ENCODE measurements around the gene IMP4.
A peak's percentile ranks its signal among the peaks of the same experiment; 100 is the strongest.

IMP4 gene

GRCh38 chr2:130336877-130337734 is 5.6 kb upstream of the IMP4 start:
- DNase-seq, result peak in 3 of 5 donors; percentile 36 to 47 (median 46)

GRCh38 chr2:130337735-130338325 is 4.9 kb upstream of the IMP4 start:
- no peak for DNase-seq

GRCh38 chr2:130338793-130339345 is 3.8 kb upstream of the IMP4 start:
- no peak for DNase-seq

GRCh38 chr2:130339885-130340745 is 2.6 kb upstream of the IMP4 start:
- no peak for DNase-seq

GRCh38 chr2:130341562-130342019 is 1.1 kb upstream of the IMP4 start:
- peak in 1 of 5 donors; percentile 33 for DNase-seq

GRCh38 chr2:130342020-130342532 is 621 bp upstream of the IMP4 start:
- peak; percentile 70 to 93 (median 81) for DNase-seq

GRCh38 chr2:130344578-130344977 is 1.9 kb downstream of the IMP4 start:
- DNase-seq, result no peak

- DNase-seq, result no peak
These were observed 2.4 kb downstream of the IMP4 start for GRCh38 chr2:130345091-130345490.

- DNase-seq, result no peak
These were observed 2.9 kb downstream of the IMP4 start for GRCh38 chr2:130345611-130346010.

- DNase-seq, result no peak
These were observed 3.5 kb downstream of the IMP4 start for GRCh38 chr2:130346041-130346740.

- DNase-seq, result no peak
These were observed 4.0 kb downstream of the IMP4 start for GRCh38 chr2:130346741-130347066.

GRCh38 chr2:130347220-130347925 is 4.7 kb downstream of the IMP4 start:
- DNase-seq, result no peak

GRCh38 chr2:130349174-130349573 is 6.5 kb downstream of the IMP4 start:
- DNase-seq, result no peak

GRCh38 chr2:130351711-130352110 is 9.0 kb downstream of the IMP4 start:
- DNase-seq, result no peak

- DNase-seq, result no peak
These were observed 9.5 kb downstream of the IMP4 start for GRCh38 chr2:130352237-130352636.

- no peak for DNase-seq
These were observed 10.8 kb downstream of the IMP4 start for GRCh38 chr2:130353291-130354138.

- DNase-seq, result no peak
These were observed 11.4 kb downstream of the IMP4 start for GRCh38 chr2:130354139-130354428.

GRCh38 chr2:130355172-130355577 is 12.5 kb downstream of the IMP4 start:
- DNase-seq, result no peak

GRCh38 chr2:130355578-130356431 is 13.1 kb downstream of the IMP4 start, which contains the start of gene PTPN18:
Gene PTPN18, plus strand, starts transcription at chr2:130356056. Its CDS starts 52 bp downstream, at chr2:130356108.
- DNase-seq, result peak; percentile 30 to 60 (median 44)

GRCh38 chr2:130357864-130358263 is 15.2 kb downstream of the IMP4 start:
- no peak for DNase-seq

Measured in T-helper 1 cell (primary cell).